ENCODE results near the gene ZNF783.

ZNF783 gene

GRCh38 chr7:149279111-149279743 lies 17.2 kb downstream of the ZNF783 start:
- no peak for TF ChIP-seq CTCF (IDR thresholded peaks at IDR 0.05; ENCODE audit: low read length)
- TF ChIP-seq EZH2 (optimal IDR thresholded peaks at IDR 0.05; ENCODE audit: low read depth, low read length), result no peak
- no peak for TF ChIP-seq EZH2phosphoT487 (IDR thresholded peaks at IDR 0.05; ENCODE audit: low read length)
- no peaks in the 10 kb centered on the region for H3K36me3 ChIP-seq (replicated peaks; ENCODE audit: insufficient read depth, low read length)
- no peaks in the 10 kb centered on the region for H3K9me2 ChIP-seq (replicated peaks; ENCODE audit: insufficient read depth, low read length)
- no peak for DNase-seq
- peaks cover 10% of the 10 kb centered on the region for H3F3A ChIP-seq (ENCODE audit: insufficient read depth, low read length)
- H3K27ac ChIP-seq (ENCODE audit: low read length), result no peak overlapping the region
- H3K4me2 ChIP-seq (ENCODE audit: low read depth, low read length), result no peak overlapping the region
- no peak overlapping the region for H2AFZ ChIP-seq (ENCODE audit: low read length)
- no peaks in the 10 kb centered on the region for H4K20me1 ChIP-seq (ENCODE audit: insufficient read depth, low read length)
- H3K9me3 ChIP-seq (replicated peaks; ENCODE audit: insufficient read depth, low read length), result no peaks in the 10 kb centered on the region
- H3K9ac ChIP-seq (ENCODE audit: low read length), result no peak overlapping the region
- H3K4me3 ChIP-seq (ENCODE audit: low read length), result no peak overlapping the region
- peaks cover 12% of the 10 kb centered on the region for H3K4me1 ChIP-seq (ENCODE audit: low read length)
- H3K27me3 ChIP-seq (replicated peaks; ENCODE audit: insufficient read depth, low read length), result no peaks in the 10 kb centered on the region
- no peaks in the 10 kb centered on the region for H3K79me2 ChIP-seq (ENCODE audit: low read length)

- Histone ChIP-seq H3F3A (ENCODE audit: insufficient read depth, low read length) (peaks cover 17% of the 10 kb centered on the region), H3K4me2 (ENCODE audit: low read depth, low read length) (no peak overlapping the region), H3K4me3 (ENCODE audit: low read length) (no peak overlapping the region), H3K36me3 (replicated peaks; ENCODE audit: insufficient read depth, low read length) (no peaks in the 10 kb centered on the region), H3K27me3 (replicated peaks; ENCODE audit: insufficient read depth, low read length) (no peaks in the 10 kb centered on the region), H2AFZ (ENCODE audit: low read length) (no peak overlapping the region), H3K27ac (ENCODE audit: low read length) (no peak overlapping the region), H4K20me1 (ENCODE audit: insufficient read depth, low read length) (no peaks in the 10 kb centered on the region), H3K9me2 (replicated peaks; ENCODE audit: insufficient read depth, low read length) (no peaks in the 10 kb centered on the region), H3K79me2 (ENCODE audit: low read length) (no peaks in the 10 kb centered on the region), H3K4me1 (ENCODE audit: low read length) (peaks cover 16% of the 10 kb centered on the region), H3K9ac (ENCODE audit: low read length) (no peak overlapping the region), H3K9me3 (replicated peaks; ENCODE audit: insufficient read depth, low read length) (no peaks in the 10 kb centered on the region)
- TF ChIP-seq CTCF (IDR thresholded peaks at IDR 0.05; ENCODE audit: low read length) (no peak), EZH2phosphoT487 (IDR thresholded peaks at IDR 0.05; ENCODE audit: low read length) (no peak), EZH2 (optimal IDR thresholded peaks at IDR 0.05; ENCODE audit: low read depth, low read length) (no peak)
- no peak for DNase-seq
Measured at GRCh38 chr7:149280151-149280550, 18.2 kb downstream of the ZNF783 start.

GRCh38 chr7:149280661-149281507 lies 18.9 kb downstream of the ZNF783 start:
- Histone ChIP-seq H3K4me2 (ENCODE audit: low read depth, low read length) (no peak overlapping the region), H3K27ac (ENCODE audit: low read length) (no peak overlapping the region), H3K4me3 (ENCODE audit: low read length) (no peak overlapping the region), H3K79me2 (ENCODE audit: low read length) (0 out of 2 replicates have a peak, but pooled peaks cover 5% of the 10 kb centered on the region), H3K27me3 (replicated peaks; ENCODE audit: insufficient read depth, low read length) (no peaks in the 10 kb centered on the region), H3K4me1 (ENCODE audit: low read length) (peaks cover 23% of the 10 kb centered on the region), H3K36me3 (replicated peaks; ENCODE audit: insufficient read depth, low read length) (no peaks in the 10 kb centered on the region), H3K9ac (ENCODE audit: low read length) (no peak overlapping the region), H4K20me1 (ENCODE audit: insufficient read depth, low read length) (no peaks in the 10 kb centered on the region), H3F3A (ENCODE audit: insufficient read depth, low read length) (peaks cover 17% of the 10 kb centered on the region), H2AFZ (ENCODE audit: low read length) (no peak overlapping the region), H3K9me2 (replicated peaks; ENCODE audit: insufficient read depth, low read length) (no peaks in the 10 kb centered on the region), H3K9me3 (replicated peaks; ENCODE audit: insufficient read depth, low read length) (no peaks in the 10 kb centered on the region)
- TF ChIP-seq EZH2phosphoT487 (IDR thresholded peaks at IDR 0.05; ENCODE audit: low read length) (no peak), CTCF (IDR thresholded peaks at IDR 0.05; ENCODE audit: low read length) (no peak), EZH2 (optimal IDR thresholded peaks at IDR 0.05; ENCODE audit: low read depth, low read length) (no peak)
- DNase-seq, result no peak
